HepG2 (cell line): Measurements from ENCODE around the gene NUCB1. TPM values are rescaled to one million over a fixed set of nuclear protein-coding genes. Genes with fewer than 3 reads are reported as not detected.

Source experiments
- HMG20A ChIP-seq: IDR thresholded peaks from 2 replicates; pipeline ENCODE4 v1.6.1; 2016; ENCODE audit warnings: borderline replicate concordance
- ISL2 ChIP-seq: sonication (generic); formaldehyde crosslinking; IDR thresholded peaks from 2 replicates; pipeline ENCODE4 v1.5.0; 2020; ENCODE audit warnings: missing genetic modification reagents
- KDM1A ChIP-seq: IDR thresholded peaks from 2 replicates; pipeline ENCODE4 v1.6.1; 2016; ENCODE audit warnings: missing compliant biosample characterization
- KDM3A ChIP-seq: IDR thresholded peaks from 2 replicates; pipeline ENCODE4 v1.6.1; 2018; ENCODE audit warnings: low read depth, missing compliant biosample characterization
- KDM4B ChIP-seq: sonication (generic); formaldehyde crosslinking; IDR thresholded peaks from 2 replicates; pipeline ENCODE4 v1.4.0; 2020; ENCODE audit warnings: missing genetic modification reagents
- PCBP2 ChIP-seq: fragments of 200-400 bp; formaldehyde crosslinking; optimal IDR thresholded peaks from 2 replicates; pipeline ENCODE3; 2018; ENCODE audit warnings: low read length, low read depth; ENCODE audit not compliant: poor library complexity, severe bottlenecking
- PRMT3 ChIP-seq: sonication (generic); formaldehyde crosslinking; IDR thresholded peaks from 2 replicates; pipeline ENCODE4 v1.8.1; 2022; ENCODE audit warnings: low read depth, mild to moderate bottlenecking, moderate library complexity, missing genetic modification reagents, borderline replicate concordance
- ZBTB7A ChIP-seq: sonication (generic); formaldehyde crosslinking; IDR thresholded peaks from 2 replicates; pipeline ENCODE4 v1.8.0; 2022; ENCODE audit warnings: mild to moderate bottlenecking, missing genetic modification reagents
- ZMYM4 ChIP-seq: sonication (generic); formaldehyde crosslinking; IDR thresholded peaks from 2 replicates; pipeline ENCODE4 v1.8.1; 2023; ENCODE audit warnings: mild to moderate bottlenecking, missing genetic modification reagents
- ZNF337 ChIP-seq: sonication (generic); formaldehyde crosslinking; IDR thresholded peaks from 2 replicates; pipeline ENCODE4 v1.5.1; 2020; ENCODE audit warnings: missing genetic modification reagents, low read depth, mild to moderate bottlenecking, borderline replicate concordance
- ZNF605 ChIP-seq: sonication (generic); formaldehyde crosslinking; IDR thresholded peaks from 2 replicates; pipeline ENCODE4 v1.8.0; 2022; ENCODE audit warnings: mild to moderate bottlenecking, missing genetic modification reagents
- polyA plus RNA-seq, 8 experiments: library from polyadenylated mRNA; depleted of rRNA in 3 of 8; stranded (reverse) in 7 of 8; unstranded in 1 of 8; fragments of >200 nt; fragmentation: Illumina TruSeq in 4 of 8; extraction: Trizol in 4 of 8; gene quantifications; 2 replicates each; pipeline versions ENCODE4 v1.2.1 to v1.2.3, GENCODE V29; 2011 to 2016; ENCODE audit warnings: low read depth in 4 of 8, missing spikeins in 1 of 8, mixed read lengths in 1 of 8; ENCODE audit not compliant: insufficient read depth in 1 of 8
- total RNA-seq, 5 experiments: library from RNA; depleted of rRNA; stranded (reverse); fragments of >200 nt; fragmentation: Illumina TruSeq; extraction: Trizol; gene quantifications; 2 replicates each; pipeline ENCODE4 v1.2.3, GENCODE V29; 2016; ENCODE audit warnings: low read depth in 1 of 5
- TF ChIP-seq, protein P1 (sequence below): sonication (generic); formaldehyde crosslinking; conservative IDR thresholded peaks from 2 replicates; pipeline ENCODE4 v1.8.0; 2022; ENCODE audit warnings: mild to moderate bottlenecking, moderate library complexity, missing genetic modification reagents
- TF ChIP-seq, protein P2 (sequence below): IDR thresholded peaks from 2 replicates; pipeline ENCODE4 v1.6.1; 2016; ENCODE audit warnings: low read depth, borderline replicate concordance
- TF ChIP-seq, protein P3 (sequence below), 2 experiments: sonication (generic) in 1 of 2; formaldehyde crosslinking in 1 of 2; IDR thresholded peaks; 2 replicates each; pipeline versions ENCODE4 v1.6.1 to v1.9.0; 2014 to 2022; ENCODE audit warnings: antibody characterized with exemption in 1 of 2, borderline replicate concordance in 1 of 2, inconsistent platforms in 1 of 2, low read depth in 1 of 2, missing genetic modification reagents in 1 of 2
- TF ChIP-seq, protein P4 (sequence below): sonication (generic); formaldehyde crosslinking; IDR thresholded peaks from 2 replicates; pipeline ENCODE4 v1.4.0; 2020; ENCODE audit warnings: missing genetic modification reagents, borderline replicate concordance

Gene NUCB1
- total and polyA plus RNA-seq, 2 of the 13 experiments (the other 11 are each of a cell fraction or from before 2014, with no cell fraction given): 82.3 to 106 TPM

DNA sequence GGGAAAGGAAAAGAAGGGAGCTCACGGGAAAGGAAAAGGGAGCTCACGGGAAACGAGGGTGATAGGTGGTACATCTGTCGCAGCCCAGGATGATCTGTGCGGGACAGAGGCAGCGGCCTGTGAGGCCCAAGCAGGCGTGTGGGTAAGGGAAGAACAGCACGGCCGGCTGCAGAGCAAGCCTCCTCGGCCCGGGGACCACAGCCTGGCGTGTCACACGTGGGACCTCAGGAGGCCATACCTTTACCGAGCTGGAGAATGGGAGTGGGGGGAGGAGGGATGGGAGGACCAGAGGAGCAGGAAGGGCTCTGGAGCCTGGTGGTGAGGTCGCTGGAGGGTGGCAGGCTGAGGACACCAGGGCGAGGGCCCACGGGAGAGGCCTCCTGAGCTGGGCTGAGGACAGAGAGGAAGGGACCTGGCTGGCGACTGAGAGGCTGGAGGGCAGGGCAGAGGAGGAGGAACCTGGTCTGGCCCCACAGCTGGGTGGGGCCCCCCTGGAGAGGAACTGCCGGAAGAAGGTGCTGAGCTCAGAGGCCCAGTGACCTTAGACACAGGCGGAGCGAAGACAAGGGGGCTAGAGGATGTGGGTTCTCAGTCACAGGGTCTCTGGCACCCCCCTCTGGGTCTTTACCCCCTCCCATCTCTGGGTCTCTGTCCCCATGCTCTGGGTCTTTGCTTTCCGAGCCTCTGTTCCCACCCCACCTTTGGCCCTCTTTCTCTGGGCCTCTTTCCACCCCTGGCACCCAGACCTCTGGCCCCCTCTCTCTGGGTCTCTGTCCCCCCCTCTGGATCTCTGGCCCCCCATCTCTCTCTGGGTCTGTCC, 62.1 kb downstream of the NUCB1 start (continued):
- TF ChIP-seq, protein P1, sequence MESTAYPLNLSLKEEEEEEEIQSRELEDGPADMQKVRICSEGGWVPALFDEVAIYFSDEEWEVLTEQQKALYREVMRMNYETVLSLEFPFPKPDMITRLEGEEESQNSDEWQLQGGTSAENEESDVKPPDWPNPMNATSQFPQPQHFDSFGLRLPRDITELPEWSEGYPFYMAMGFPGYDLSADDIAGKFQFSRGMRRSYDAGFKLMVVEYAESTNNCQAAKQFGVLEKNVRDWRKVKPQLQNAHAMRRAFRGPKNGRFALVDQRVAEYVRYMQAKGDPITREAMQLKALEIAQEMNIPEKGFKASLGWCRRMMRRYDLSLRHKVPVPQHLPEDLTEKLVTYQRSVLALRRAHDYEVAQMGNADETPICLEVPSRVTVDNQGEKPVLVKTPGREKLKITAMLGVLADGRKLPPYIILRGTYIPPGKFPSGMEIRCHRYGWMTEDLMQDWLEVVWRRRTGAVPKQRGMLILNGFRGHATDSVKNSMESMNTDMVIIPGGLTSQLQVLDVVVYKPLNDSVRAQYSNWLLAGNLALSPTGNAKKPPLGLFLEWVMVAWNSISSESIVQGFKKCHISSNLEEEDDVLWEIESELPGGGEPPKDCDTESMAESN (CRISPR knock-in tag): peak; percentile 87
- TF ChIP-seq KDM3A (CRISPR knock-in tag) (peak; percentile 59), ZNF605 (peak; percentile 91; the same call in 1 of the 2 replicates), PCBP2 (peak; percentile 67), HMG20A (CRISPR knock-in tag) (peak; percentile 57; the same call in 1 of the 2 replicates), ZBTB7A (CRISPR knock-in tag) (peak; percentile 87; the same call in 1 of the 2 replicates), ISL2 (peak; percentile 70), ZMYM4 (CRISPR knock-in tag) (peak; percentile 66; the same call in 1 of the 2 replicates), ZNF337 (no peak), PRMT3 (CRISPR knock-in tag) (no peak), KDM1A (CRISPR knock-in tag) (no peak), KDM4B (CRISPR knock-in tag) (peak; percentile 24)
- TF ChIP-seq, protein P2, sequence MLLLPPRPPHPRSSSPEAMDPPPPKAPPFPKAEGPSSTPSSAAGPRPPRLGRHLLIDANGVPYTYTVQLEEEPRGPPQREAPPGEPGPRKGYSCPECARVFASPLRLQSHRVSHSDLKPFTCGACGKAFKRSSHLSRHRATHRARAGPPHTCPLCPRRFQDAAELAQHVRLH (CRISPR knock-in tag): peak; percentile 78; the same call in 1 of the 2 replicates
- TF ChIP-seq, protein P3, sequence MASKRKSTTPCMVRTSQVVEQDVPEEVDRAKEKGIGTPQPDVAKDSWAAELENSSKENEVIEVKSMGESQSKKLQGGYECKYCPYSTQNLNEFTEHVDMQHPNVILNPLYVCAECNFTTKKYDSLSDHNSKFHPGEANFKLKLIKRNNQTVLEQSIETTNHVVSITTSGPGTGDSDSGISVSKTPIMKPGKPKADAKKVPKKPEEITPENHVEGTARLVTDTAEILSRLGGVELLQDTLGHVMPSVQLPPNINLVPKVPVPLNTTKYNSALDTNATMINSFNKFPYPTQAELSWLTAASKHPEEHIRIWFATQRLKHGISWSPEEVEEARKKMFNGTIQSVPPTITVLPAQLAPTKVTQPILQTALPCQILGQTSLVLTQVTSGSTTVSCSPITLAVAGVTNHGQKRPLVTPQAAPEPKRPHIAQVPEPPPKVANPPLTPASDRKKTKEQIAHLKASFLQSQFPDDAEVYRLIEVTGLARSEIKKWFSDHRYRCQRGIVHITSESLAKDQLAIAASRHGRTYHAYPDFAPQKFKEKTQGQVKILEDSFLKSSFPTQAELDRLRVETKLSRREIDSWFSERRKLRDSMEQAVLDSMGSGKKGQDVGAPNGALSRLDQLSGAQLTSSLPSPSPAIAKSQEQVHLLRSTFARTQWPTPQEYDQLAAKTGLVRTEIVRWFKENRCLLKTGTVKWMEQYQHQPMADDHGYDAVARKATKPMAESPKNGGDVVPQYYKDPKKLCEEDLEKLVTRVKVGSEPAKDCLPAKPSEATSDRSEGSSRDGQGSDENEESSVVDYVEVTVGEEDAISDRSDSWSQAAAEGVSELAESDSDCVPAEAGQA (IDR thresholded peaks at IDR 0.05; ENCODE audit: low read depth): 0 out of 2 replicates have a peak, but pooled peaks have one; percentile 29
- TF ChIP-seq, protein P3 (CRISPR knock-in tag; IDR thresholded peaks at IDR 0.05; ENCODE audit: borderline replicate concordance): no peak
- TF ChIP-seq, protein P4, sequence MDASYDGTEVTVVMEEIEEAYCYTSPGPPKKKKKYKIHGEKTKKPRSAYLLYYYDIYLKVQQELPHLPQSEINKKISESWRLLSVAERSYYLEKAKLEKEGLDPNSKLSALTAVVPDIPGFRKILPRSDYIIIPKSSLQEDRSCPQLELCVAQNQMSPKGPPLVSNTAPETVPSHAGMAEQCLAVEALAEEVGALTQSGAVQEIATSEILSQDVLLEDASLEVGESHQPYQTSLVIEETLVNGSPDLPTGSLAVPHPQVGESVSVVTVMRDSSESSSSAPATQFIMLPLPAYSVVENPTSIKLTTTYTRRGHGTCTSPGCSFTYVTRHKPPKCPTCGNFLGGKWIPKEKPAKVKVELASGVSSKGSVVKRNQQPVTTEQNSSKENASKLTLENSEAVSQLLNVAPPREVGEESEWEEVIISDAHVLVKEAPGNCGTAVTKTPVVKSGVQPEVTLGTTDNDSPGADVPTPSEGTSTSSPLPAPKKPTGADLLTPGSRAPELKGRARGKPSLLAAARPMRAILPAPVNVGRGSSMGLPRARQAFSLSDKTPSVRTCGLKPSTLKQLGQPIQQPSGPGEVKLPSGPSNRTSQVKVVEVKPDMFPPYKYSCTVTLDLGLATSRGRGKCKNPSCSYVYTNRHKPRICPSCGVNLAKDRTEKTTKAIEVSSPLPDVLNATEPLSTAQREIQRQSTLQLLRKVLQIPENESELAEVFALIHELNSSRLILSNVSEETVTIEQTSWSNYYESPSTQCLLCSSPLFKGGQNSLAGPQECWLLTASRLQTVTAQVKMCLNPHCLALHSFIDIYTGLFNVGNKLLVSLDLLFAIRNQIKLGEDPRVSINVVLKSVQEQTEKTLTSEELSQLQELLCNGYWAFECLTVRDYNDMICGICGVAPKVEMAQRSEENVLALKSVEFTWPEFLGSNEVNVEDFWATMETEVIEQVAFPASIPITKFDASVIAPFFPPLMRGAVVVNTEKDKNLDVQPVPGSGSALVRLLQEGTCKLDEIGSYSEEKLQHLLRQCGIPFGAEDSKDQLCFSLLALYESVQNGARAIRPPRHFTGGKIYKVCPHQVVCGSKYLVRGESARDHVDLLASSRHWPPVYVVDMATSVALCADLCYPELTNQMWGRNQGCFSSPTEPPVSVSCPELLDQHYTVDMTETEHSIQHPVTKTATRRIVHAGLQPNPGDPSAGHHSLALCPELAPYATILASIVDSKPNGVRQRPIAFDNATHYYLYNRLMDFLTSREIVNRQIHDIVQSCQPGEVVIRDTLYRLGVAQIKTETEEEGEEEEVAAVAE: peak; percentile 54; the same call in 1 of the 2 replicates
